HG02840 (cell line): ENCODE data around the gene SAMD4B.

Source experiments
- ATAC-seq: cut with Tn5 transposase; IDR thresholded peaks from one replicate; pipeline ENCODE4 v1.9.1; 2021; ENCODE audit warnings: mild to moderate bottlenecking, moderate library complexity, moderate number of reproducible peaks; ENCODE audit not compliant: unreplicated experiment, low FRiP score

Gene SAMD4B

GRCh38 chr19:39406656-39407409 lies 64.6 kb downstream of the SAMD4B start, which contains the start of gene ZFP36:
Gene ZFP36 (plus strand): TSS chr19:39406847. CDS start chr19:39406905, 58 bp downstream.
- peak; percentile 27 for ATAC-seq

DNA sequence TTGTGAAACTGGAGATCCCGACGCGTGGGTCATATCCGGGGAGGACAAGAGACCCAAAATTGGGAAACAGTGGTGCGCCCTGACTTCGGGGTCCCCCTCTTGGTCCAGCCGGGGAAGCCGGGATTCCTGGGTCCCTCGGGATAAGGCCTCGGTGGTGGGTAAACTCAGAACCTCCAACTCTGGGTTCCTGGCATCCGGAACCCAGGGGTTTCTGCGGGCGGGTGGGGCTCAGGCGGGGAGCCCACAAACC lies 65.1 kb downstream of the SAMD4B start:
- ATAC-seq = no peak

- no peak for ATAC-seq
These were observed 65.6 kb downstream of the SAMD4B start for GRCh38 chr19:39407660-39408391.

DNA sequence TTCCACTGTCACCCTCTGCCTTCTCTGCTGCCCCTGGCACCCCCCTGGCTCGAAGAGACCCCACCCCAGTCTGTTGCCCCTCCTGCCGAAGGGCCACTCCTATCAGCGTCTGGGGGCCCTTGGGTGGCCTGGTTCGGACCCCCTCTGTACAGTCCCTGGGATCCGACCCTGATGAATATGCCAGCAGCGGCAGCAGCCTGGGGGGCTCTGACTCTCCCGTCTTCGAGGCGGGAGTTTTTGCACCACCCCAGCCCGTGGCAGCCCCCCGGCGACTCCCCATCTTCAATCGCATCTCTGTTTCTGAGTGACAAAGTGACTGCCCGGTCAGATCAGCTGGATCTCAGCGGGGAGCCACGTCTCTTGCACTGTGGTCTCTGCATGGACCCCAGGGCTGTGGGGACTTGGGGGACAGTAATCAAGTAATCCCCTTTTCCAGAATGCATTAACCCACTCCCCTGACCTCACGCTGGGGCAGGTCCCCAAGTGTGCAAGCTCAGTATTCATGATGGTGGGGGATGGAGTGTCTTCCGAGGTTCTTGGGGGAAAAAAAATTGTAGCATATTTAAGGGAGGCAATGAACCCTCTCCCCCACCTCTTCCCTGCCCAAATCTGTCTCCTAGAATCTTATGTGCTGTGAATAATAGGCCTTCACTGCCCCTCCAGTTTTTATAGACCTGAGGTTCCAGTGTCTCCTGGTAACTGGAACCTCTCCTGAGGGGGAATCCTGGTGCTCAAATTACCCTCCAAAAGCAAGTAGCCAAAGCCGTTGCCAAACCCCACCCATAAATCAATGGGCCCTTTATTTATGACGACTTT lies 66.4 kb downstream of the SAMD4B start:
- ATAC-seq = no peak

GRCh38 chr19:39409208-39410016 lies 67.2 kb downstream of the SAMD4B start:
- no peak for ATAC-seq

DNA sequence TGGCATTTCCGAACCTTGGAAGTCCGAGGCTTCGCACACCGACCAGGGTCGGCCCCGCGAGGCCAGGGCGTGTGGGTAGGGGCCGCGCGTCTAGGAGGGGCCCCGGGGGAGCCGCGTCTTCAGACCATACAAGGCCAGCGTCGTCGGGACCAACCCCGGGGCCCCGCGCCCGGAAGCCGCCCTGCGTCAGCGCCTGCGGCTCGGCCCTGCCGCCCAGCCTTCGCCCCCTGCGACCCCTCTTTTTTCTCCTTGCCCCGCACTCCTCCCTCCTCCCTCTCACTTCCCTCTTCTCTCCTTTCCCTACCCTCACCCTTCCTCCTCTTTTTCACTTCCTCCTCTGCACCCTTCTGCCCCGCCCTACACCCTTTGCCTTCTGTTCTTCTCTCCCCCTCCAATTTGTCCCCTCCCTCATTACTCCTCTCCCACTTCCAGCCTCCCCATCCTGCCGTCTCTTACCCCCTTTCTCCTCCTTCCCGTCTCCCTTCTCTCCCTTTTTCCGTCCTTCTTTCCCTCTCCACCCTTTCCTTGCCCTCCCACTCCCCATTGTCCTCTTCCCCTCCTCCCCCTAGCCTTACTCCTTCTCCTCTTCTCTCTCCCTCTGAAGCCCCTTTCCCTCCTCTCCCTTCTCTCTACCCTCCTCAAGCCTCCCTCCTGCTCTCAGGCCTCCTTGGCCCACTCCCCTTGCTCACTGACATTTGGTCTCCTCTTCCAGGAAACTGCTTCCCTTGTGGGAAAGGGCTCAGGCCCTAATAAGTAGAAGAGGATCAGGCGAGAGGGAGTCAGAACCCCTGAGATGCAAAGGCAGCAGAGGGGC lies 68.0 kb downstream of the SAMD4B start:
- no peak for ATAC-seq

DNA sequence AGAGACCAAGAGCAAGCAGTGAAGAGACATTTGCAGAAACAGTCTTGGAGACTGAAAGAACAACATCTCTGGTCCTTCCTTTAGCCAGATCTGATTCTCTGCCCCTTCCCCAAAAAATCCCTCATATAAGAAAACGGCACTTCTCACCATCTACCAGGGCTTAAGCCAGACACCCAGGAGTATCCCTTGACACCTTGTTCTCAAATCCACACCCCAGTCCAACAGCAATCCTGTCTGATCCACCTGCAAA lies 68.5 kb downstream of the SAMD4B start:
- no peak for ATAC-seq

- ATAC-seq = no peak
These were observed 69.0 kb downstream of the SAMD4B start for GRCh38 chr19:39411081-39411831.

DNA sequence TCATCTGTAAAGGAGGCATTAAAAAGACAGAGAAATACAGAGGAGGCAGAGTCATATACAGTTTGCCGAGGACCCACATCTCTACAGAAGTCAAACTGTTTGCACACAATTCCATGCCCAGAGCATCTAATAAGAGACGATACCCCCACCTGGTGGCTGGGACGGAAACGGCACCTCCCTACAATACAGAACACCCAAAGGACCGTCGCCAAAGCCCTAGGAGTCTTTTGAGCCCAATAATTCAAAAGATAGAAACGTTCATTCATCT lies 69.5 kb downstream of the SAMD4B start:
- ATAC-seq = peak; percentile 33

DNA sequence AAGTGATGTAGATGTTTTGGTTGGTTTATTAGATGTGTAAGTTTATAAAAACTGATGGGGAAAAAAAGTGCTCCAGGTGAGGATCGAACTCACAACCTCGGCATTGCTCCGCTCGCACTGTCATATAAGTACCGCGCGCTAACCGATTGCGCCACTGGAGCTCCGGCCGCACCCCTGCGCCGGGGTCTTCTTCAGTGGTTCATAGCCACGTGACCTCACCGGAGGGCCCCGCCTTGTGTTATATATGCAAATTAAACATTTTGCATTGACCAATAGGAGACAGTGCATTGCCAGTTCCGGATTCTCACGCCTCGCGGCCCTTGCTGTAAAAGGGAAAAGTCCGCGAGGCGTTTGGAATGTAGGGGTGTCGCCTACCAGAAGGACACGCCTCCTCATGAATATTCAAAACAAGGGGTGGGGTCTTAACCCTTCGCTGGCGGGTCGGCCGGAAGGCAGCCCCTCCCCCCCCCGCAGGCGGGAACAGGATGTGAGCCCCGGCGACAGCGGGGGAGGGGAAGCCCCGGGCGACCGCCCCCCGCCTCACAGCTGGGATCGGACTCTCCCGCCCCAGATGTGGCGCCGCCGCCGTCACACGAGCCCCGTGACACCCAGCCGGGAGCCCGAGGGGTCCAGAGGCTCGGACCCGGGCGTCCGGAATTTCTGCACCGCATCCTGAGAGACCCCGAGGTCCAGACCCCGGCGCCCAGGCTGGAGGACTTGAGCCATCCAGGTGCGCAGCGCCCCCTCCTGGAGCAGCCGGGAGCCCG lies 70.1 kb downstream of the SAMD4B start, which contains the start of gene PLEKHG2:
TSS of gene PLEKHG2 (plus strand) at position 570 of the 767 bp plus-strand sequence. CDS start 1,418 bp downstream, outside the sequence.
- peak; percentile 64 for ATAC-seq

DNA sequence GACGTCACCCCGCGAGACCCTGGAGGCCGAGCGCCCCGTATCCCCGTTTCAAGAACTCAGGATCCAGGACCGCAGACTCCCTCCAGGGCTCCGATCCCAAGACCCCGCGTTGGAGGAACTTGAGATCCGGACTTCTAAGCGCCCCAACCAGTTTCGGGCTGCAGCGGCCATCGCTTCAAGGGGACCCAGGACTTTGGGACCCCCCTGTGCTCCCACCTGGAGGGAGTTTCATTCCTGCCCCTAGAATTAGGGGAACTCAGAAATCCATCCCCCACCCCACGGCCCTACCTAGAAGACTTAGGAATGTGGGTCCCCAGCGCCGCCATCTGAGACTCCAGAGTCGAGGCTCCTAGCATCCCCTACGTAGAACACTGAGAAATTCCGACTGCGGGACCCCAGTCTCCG lies 70.6 kb downstream of the SAMD4B start:
- ATAC-seq = no peak

- no peak for ATAC-seq
These were observed 71.2 kb downstream of the SAMD4B start for GRCh38 chr19:39413272-39413910.

DNA sequence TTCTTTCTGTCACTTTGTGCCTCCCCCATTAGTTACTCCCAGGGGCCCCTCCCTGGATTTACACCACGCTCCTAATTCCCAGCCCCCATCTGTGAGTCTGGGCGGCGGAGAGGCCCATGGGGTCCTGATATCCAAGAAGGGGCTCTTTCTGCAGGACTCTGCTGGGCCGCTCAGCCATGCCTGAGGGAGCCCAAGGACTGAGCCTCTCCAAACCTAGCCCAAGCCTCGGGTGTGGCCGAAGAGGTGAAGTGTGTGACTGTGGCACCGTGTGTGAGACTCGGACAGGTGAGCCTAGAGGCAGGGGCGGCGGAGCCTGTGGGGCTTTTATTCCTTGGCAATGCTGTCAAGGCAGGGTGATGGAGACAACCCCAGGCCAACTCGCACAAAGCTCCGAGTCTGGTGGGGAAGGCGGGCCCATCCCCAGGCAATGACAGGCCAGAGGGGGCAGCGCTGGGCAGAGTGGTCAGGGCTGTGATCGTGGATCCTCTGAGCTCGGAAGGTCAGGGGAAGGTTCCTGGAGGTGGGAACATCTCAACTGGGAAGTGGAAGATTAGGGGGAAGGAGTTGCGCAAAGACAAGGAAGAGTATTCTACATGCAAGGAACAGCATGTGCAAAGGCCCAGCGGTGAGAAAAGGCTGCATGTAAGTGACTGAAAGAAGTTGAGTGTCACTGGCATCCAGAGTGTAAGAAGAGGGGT lies 71.8 kb downstream of the SAMD4B start:
- no peak for ATAC-seq

- ATAC-seq = no peak
These were observed 73.2 kb downstream of the SAMD4B start for GRCh38 chr19:39415111-39416046.

GRCh38 chr19:39416152-39417120 lies 74.2 kb downstream of the SAMD4B start:
- ATAC-seq = no peak
